IMR-90 (cell line): ENCODE results near the gene KRTAP9-6. TPM values are rescaled to one million over a fixed set of nuclear protein-coding genes. Genes with fewer than 3 reads are reported as not detected.

ENCODE experiments used
- ATAC-seq: fragments of 200-7000 bp; cut with Tn5 transposase; 2 replicates; pipeline ENCODE4 v1.9.1; 2020; ENCODE audit warnings: low read depth, mild to moderate bottlenecking, moderate library complexity
- BruUV-seq: library from RNA; stranded (reverse); fragments of 400-500 nt; replicated peaks from 2 replicates; lab custom pipeline; 2021; lab: Mats Ljungman, UMichigan
- CTCF ChIA-PET: fragments of 300-600 bp; formaldehyde crosslinking; extraction: SDS; loops from one replicate; lab custom pipeline; 2021; ENCODE audit warnings: antibody characterized with exemption; lab: Yijun Ruan, JAX
- POLR2A ChIA-PET: fragments of 300-600 bp; sonication (Branson Sonifier 250); formaldehyde crosslinking; loops from one replicate; lab custom pipeline; 2022; ENCODE audit warnings: antibody characterized with exemption; ENCODE audit not compliant: unreplicated experiment; lab: Charles Lee
- DNase-seq: peaks from one replicate; pipeline ENCODE4 v3.0.0; 2013
- H2AFZ ChIP-seq: replicated peaks from 2 replicates; pipeline ENCODE3; 2013; ENCODE audit warnings: low read length, mild to moderate bottlenecking; ENCODE audit not compliant: poor library complexity
- H2AK5ac ChIP-seq: 2 replicates; pipeline ENCODE4 v1.6.1; 2013; ENCODE audit warnings: low read depth, low read length, inconsistent platforms
- H2AK9ac ChIP-seq: replicated peaks from 2 replicates; pipeline ENCODE3; 2013; ENCODE audit warnings: mild to moderate bottlenecking, low read depth, low read length, moderate library complexity; ENCODE audit not compliant: poor library complexity
- H2BK120ac ChIP-seq: 2 replicates; pipeline ENCODE4 v1.6.1; 2013; ENCODE audit warnings: low read depth, low read length, inconsistent platforms
- H2BK15ac ChIP-seq: 3 replicates; pipeline ENCODE4 v1.6.1; 2013; ENCODE audit warnings: low read depth, low read length, inconsistent platforms
- H2BK20ac ChIP-seq: 2 replicates; pipeline ENCODE4 v1.6.1; 2013; ENCODE audit warnings: low read depth, mild to moderate bottlenecking, inconsistent platforms, low read length, moderate library complexity
- H2BK5ac ChIP-seq: 2 replicates; pipeline ENCODE4 v1.6.1; 2013; ENCODE audit warnings: mild to moderate bottlenecking, low read depth, low read length, inconsistent platforms; ENCODE audit not compliant: poor library complexity, severe bottlenecking
- H3K14ac ChIP-seq: replicated peaks from 2 replicates; pipeline ENCODE4 v1.6.1; 2013; ENCODE audit warnings: low read depth, low read length, inconsistent platforms
- H3K18ac ChIP-seq: 2 replicates; pipeline ENCODE4 v1.6.1; 2013; ENCODE audit warnings: low read depth, low read length, control low read depth
- H3K23ac ChIP-seq: 2 replicates; pipeline ENCODE4 v1.6.1; 2013; ENCODE audit warnings: low read depth, low read length, inconsistent platforms
- H3K27ac ChIP-seq: 2 replicates; pipeline ENCODE4 v1.5.1; 2013; ENCODE audit warnings: mild to moderate bottlenecking, control low read depth, low read length; ENCODE audit not compliant: insufficient read depth
- H3K27me3 ChIP-seq: 2 replicates; pipeline ENCODE4 v1.6.1; 2013; ENCODE audit warnings: low read length; ENCODE audit not compliant: control insufficient read depth, insufficient read depth
- H3K36me3 ChIP-seq: 2 replicates; pipeline ENCODE4 v1.6.1; 2013; ENCODE audit warnings: low read length, mixed read lengths; ENCODE audit not compliant: control insufficient read depth, insufficient read depth
- H3K4ac ChIP-seq: 2 replicates; pipeline ENCODE4 v1.6.1; 2013; ENCODE audit warnings: low read depth, low read length, inconsistent platforms
- H3K4me1 ChIP-seq: 2 replicates; pipeline ENCODE4 v1.6.1; 2013; ENCODE audit warnings: low read length, mixed read lengths; ENCODE audit not compliant: control insufficient read depth, insufficient read depth
- H3K4me2 ChIP-seq: 2 replicates; pipeline ENCODE4 v1.6.1; 2013; ENCODE audit warnings: low read depth, mild to moderate bottlenecking, control low read depth, low read length, moderate library complexity
- H3K4me3 ChIP-seq: 2 replicates; pipeline ENCODE4 v1.5.1; 2013; ENCODE audit warnings: low read depth, mild to moderate bottlenecking, control low read depth, low read length, moderate library complexity; ENCODE audit not compliant: insufficient read depth
- H3K56ac ChIP-seq: 2 replicates; pipeline ENCODE4 v1.6.1; 2013; ENCODE audit warnings: low read length, inconsistent platforms; ENCODE audit not compliant: insufficient read depth; ENCODE audit errors: extremely low read depth
- H3K79me1 ChIP-seq, 2 experiments: 2 replicates each; pipeline ENCODE4 v1.6.1; 2013; ENCODE audit warnings: low read length in 2 of 2, inconsistent platforms in 1 of 2, low read depth in 1 of 2
- H3K9ac ChIP-seq: 2 replicates; pipeline ENCODE4 v1.6.1; 2013; ENCODE audit warnings: low read depth, low read length, control low read depth
- H3K9me1 ChIP-seq: 2 replicates; pipeline ENCODE4 v1.6.1; 2013; ENCODE audit warnings: low read length, inconsistent platforms; ENCODE audit not compliant: insufficient read depth
- H3K9me3 ChIP-seq: 2 replicates; pipeline ENCODE4 v1.6.1; 2013; ENCODE audit warnings: low read length; ENCODE audit not compliant: control insufficient read depth, insufficient read depth
- H4K20me1 ChIP-seq: 2 replicates; pipeline ENCODE4 v1.6.1; 2013; ENCODE audit warnings: low read length, inconsistent platforms; ENCODE audit not compliant: insufficient read depth
- H4K5ac ChIP-seq: 2 replicates; pipeline ENCODE4 v1.6.1; 2013; ENCODE audit warnings: mild to moderate bottlenecking, low read depth, low read length, control low read depth
- H4K8ac ChIP-seq, 2 experiments: 2 replicates each; pipeline ENCODE4 v1.6.1; 2013; ENCODE audit warnings: low read depth in 2 of 2, low read length in 2 of 2, control low read depth in 1 of 2, inconsistent platforms in 1 of 2
- H4K91ac ChIP-seq: 2 replicates; pipeline ENCODE4 v1.6.1; 2013; ENCODE audit warnings: low read depth, low read length, inconsistent platforms; ENCODE audit not compliant: insufficient read depth
- CEBPB ChIP-seq: IDR thresholded peaks from 2 replicates; pipeline ENCODE4 v1.6.1; 2012; ENCODE audit warnings: low read depth, low read length, improper control_type of control experiment
- POLR2A ChIP-seq: IDR thresholded peaks from 2 replicates; pipeline ENCODE4 v1.6.1; 2012; ENCODE audit warnings: mild to moderate bottlenecking, low read depth, low read length
- whole genome bisulfite sequencing, 2 experiments: methylation state at CpG; one replicate each; pipeline versions ENCODE4 v1.1.5 to v1.1.7; 2013; ENCODE audit warnings: missing lambda C conversion rate in 2 of 2; ENCODE audit not compliant: insufficient read length in 1 of 2; ENCODE audit errors: extremely low coverage in 2 of 2; 5-methylcytosine and 5-hydroxymethylcytosine counted together
- dilution Hi-C: fragments of 300-500 bp; cut with HindIII; formaldehyde crosslinking; loops from one replicate; pipeline ENCODE4 v1.14.3; 2018; ENCODE audit warnings: low sequenced_read_pairs; ENCODE audit not compliant: unreplicated experiment
- in situ Hi-C: fragments of 300-500 bp; cut with MboI; formaldehyde crosslinking; loops from 3 replicates; pipeline ENCODE4 v1.14.3; 2019; ENCODE audit warnings: low sequenced_read_pairs, inconsistent platforms, mixed read lengths
- intact Hi-C: fragments of 100-400 bp; cut with micrococcal nuclease; formaldehyde crosslinking; loops from 2 replicates; pipeline ENCODE4 v1.10.0; 2022
- polyA plus RNA-seq, 3 experiments: library from polyadenylated mRNA; depleted of rRNA; stranded (reverse); fragments of >200 nt; gene quantifications; 2 replicates each; pipeline ENCODE4 v1.2.3, GENCODE V29; 2012; ENCODE audit warnings: low replicate concordance in 1 of 3
- total RNA-seq: library from RNA; depleted of rRNA; stranded (reverse); fragments of >200 nt; gene quantifications from 2 replicates; pipeline ENCODE4 v1.2.3, GENCODE V29; 2012

The KRTAP9-6 gene
- total and polyA plus RNA-seq, 2 of the 4 experiments (the other 2 are of a cell fraction): not detected

GRCh38 chr17:41296846-41297245, 31.7 kb downstream of the KRTAP9-6 start:
- Histone ChIP-seq H3K4me1 (no peaks in the 10 kb centered on the region), H3K9ac (no peak overlapping the region), H4K8ac (no peak overlapping the region), H3K79me1 (no peaks in the 10 kb centered on the region), H2BK15ac (no peak overlapping the region), H2BK5ac (no peak overlapping the region), H2AFZ (no peak overlapping the region), H3K27ac (no peak overlapping the region), H3K4ac (no peak overlapping the region), H3K18ac (no peak overlapping the region), H4K20me1 (no peaks in the 10 kb centered on the region), H3K4me2 (no peak overlapping the region), H3K9me1 (no peaks in the 10 kb centered on the region), H3K9me3 (no peaks in the 10 kb centered on the region), H4K91ac (no peak overlapping the region), H2AK9ac (no peak overlapping the region), H2BK20ac (no peak overlapping the region), H3K56ac (no peak overlapping the region), H3K14ac (no peak overlapping the region), H4K5ac (no peak overlapping the region), H2AK5ac (no peak overlapping the region), H3K4me3 (no peak overlapping the region), H3K23ac (no peak overlapping the region), H3K27me3 (no peaks in the 10 kb centered on the region; the same call in 1 of the 2 replicates), H2BK120ac (no peak overlapping the region), H3K36me3 (no peaks in the 10 kb centered on the region)
- dilution Hi-C loops (no loop called here), in situ Hi-C loops (no loop called here), intact Hi-C loops (no loop called here)
- ATAC-seq: no peak
- CTCF ChIA-PET: no interaction called here
- no CpG with 5 or more reads among the region's 1 CpG for WGBS, 2 experiments
- BruUV-seq: no TSS peak
- no peak for TF ChIP-seq POLR2A
- TF ChIP-seq CEBPB: no peak
- DNase-seq: no peak
- POLR2A ChIA-PET: no interaction called here
